OCI-LY7 (cell line): Measurements from ENCODE around the gene ADARB2.

Source experiments
- CTCF ChIP-seq: fragments of 200-600 bp; sonication (generic); conservative IDR thresholded peaks from 2 replicates; pipeline ENCODE4 v1.5.1; 2014; ENCODE audit warnings: mild to moderate bottlenecking, antibody characterized with exemption, low read length, moderate library complexity, mixed read lengths
- EZH2phosphoT487 ChIP-seq: fragments of 200-600 bp; sonication (generic); IDR thresholded peaks from 2 replicates; pipeline ENCODE4 v1.6.1; 2018; ENCODE audit warnings: low read depth, borderline replicate concordance, mild to moderate bottlenecking, mixed run types, antibody characterized with exemption, low read length, moderate library complexity, mixed read lengths

- TF ChIP-seq CTCF, result no peak
- no peak for TF ChIP-seq EZH2phosphoT487
These were observed 556.5 kb downstream of the ADARB2 start for GRCh38 chr10:1180836-1181235.
